H7 (cell line): Measurements from ENCODE around the gene OAS2. TPM values are rescaled to one million over a fixed set of nuclear protein-coding genes. Genes with fewer than 3 reads are reported as not detected.

Source experiments
- DNase-seq: peaks from one replicate; pipeline ENCODE4 v3.0.0; 2012
- H3K27me3 ChIP-seq: 2 replicates; pipeline ENCODE4 v1.6.0; 2011; ENCODE audit warnings: mild to moderate bottlenecking, low read length; ENCODE audit not compliant: control insufficient read depth, insufficient read depth
- H3K36me3 ChIP-seq: replicated peaks from 2 replicates; pipeline ENCODE4 v1.5.1; 2011; ENCODE audit warnings: low read length; ENCODE audit not compliant: control insufficient read depth, insufficient read depth
- H3K4me3 ChIP-seq: 2 replicates; pipeline ENCODE4 v1.5.1; 2011; ENCODE audit warnings: low read depth, mild to moderate bottlenecking, control low read depth, low read length, moderate library complexity; ENCODE audit not compliant: insufficient read depth
- total RNA-seq: library from RNA; depleted of rRNA; stranded (reverse); fragments of >200 nt; shearing (Covaris generic); gene quantifications from 2 replicates; pipeline ENCODE4 v1.2.3, GENCODE V29; 2014; rRNA removed

OAS2 gene
- not detected in 2 replicates for total RNA-seq

- H3K36me3 ChIP-seq: no peaks in the 10 kb centered on the region
- DNase-seq: no peak
- no peak within 1 kb of the TSS for H3K4me3 ChIP-seq
- H3K27me3 ChIP-seq: no peaks in the 10 kb centered on the region
These were observed at the start of gene OAS2 for GRCh38 chr12:112978163-112979040. OAS2 (plus strand) TSS chr12:112978519; CDS start chr12:112978609, 90 bp downstream.

GRCh38 chr12:112928978-112929377 is 49.3 kb upstream of the OAS2 start:
- H3K27me3 ChIP-seq: no peaks in the 10 kb centered on the region
- no peak overlapping the region for H3K4me3 ChIP-seq
- peak; percentile 48 for DNase-seq
- no peaks in the 10 kb centered on the region for H3K36me3 ChIP-seq

GRCh38 chr12:112929715-112930114 is 48.6 kb upstream of the OAS2 start:
- no peak for DNase-seq
- H3K36me3 ChIP-seq: no peaks in the 10 kb centered on the region
- H3K27me3 ChIP-seq: no peaks in the 10 kb centered on the region
- no peak overlapping the region for H3K4me3 ChIP-seq

GRCh38 chr12:112930350-112930749 is 48.0 kb upstream of the OAS2 start:
- no peak for DNase-seq
- H3K27me3 ChIP-seq: no peaks in the 10 kb centered on the region
- no peak overlapping the region for H3K4me3 ChIP-seq
- H3K36me3 ChIP-seq: no peaks in the 10 kb centered on the region

- peak; percentile 68 for DNase-seq
- Histone ChIP-seq H3K36me3 (no peaks in the 10 kb centered on the region), H3K27me3 (no peaks in the 10 kb centered on the region), H3K4me3 (no peak overlapping the region)
These were observed 45.7 kb upstream of the OAS2 start for GRCh38 chr12:112932485-112933128.

GRCh38 chr12:112933129-112933505 is 45.2 kb upstream of the OAS2 start:
- no peak overlapping the region for H3K4me3 ChIP-seq
- no peak for DNase-seq
- no peaks in the 10 kb centered on the region for H3K36me3 ChIP-seq
- peaks cover 3% of the 10 kb centered on the region; the same call in 1 of the 2 replicates for H3K27me3 ChIP-seq

- Histone ChIP-seq H3K4me3 (no peak overlapping the region), H3K27me3 (peaks cover 15% of the 10 kb centered on the region), H3K36me3 (no peaks in the 10 kb centered on the region)
- DNase-seq: no peak
These were observed 42.1 kb upstream of the OAS2 start for GRCh38 chr12:112936264-112936663.

- H3K4me3 ChIP-seq: no peak overlapping the region
These were observed 41.4 kb upstream of the OAS2 start for GRCh38 chr12:112936927-112937326.

GRCh38 chr12:112937741-112938719 is 40.3 kb upstream of the OAS2 start, which contains the start of gene OAS3:
OAS3 (plus strand) TSS chr12:112938474; CDS start chr12:112938531, 57 bp downstream.
- peak; percentile 65 for DNase-seq
- peaks cover 15% of the 10 kb centered on the region for H3K27me3 ChIP-seq
- H3K36me3 ChIP-seq: no peaks in the 10 kb centered on the region
- H3K4me3 ChIP-seq: peak within 1 kb of the TSS; percentile 46

More at GRCh38 chr12:112936927-112937326, 41.4 kb upstream of the OAS2 start:
- H3K27me3 ChIP-seq: peaks cover 15% of the 10 kb centered on the region
- no peak for DNase-seq
- H3K36me3 ChIP-seq: no peaks in the 10 kb centered on the region

- Histone ChIP-seq H3K4me3 (peak overlapping the region; percentile 46), H3K27me3 (peaks cover 15% of the 10 kb centered on the region)
- DNase-seq: no peak
These were observed 39.6 kb upstream of the OAS2 start for GRCh38 chr12:112938751-112939150.

GRCh38 chr12:112939761-112940381 is 38.4 kb upstream of the OAS2 start:
- no peaks in the 10 kb centered on the region for H3K36me3 ChIP-seq
- no peak overlapping the region for H3K4me3 ChIP-seq
- DNase-seq: no peak
- H3K27me3 ChIP-seq: peaks cover 15% of the 10 kb centered on the region

More at GRCh38 chr12:112938751-112939150, 39.6 kb upstream of the OAS2 start:
- no peaks in the 10 kb centered on the region for H3K36me3 ChIP-seq

GRCh38 chr12:112941528-112942335 is 36.6 kb upstream of the OAS2 start:
- Histone ChIP-seq H3K4me3 (no peak overlapping the region), H3K27me3 (peaks cover 15% of the 10 kb centered on the region), H3K36me3 (no peaks in the 10 kb centered on the region)
- no peak for DNase-seq

- no peaks in the 10 kb centered on the region for H3K36me3 ChIP-seq
- no peak for DNase-seq
These were observed 35.7 kb upstream of the OAS2 start for GRCh38 chr12:112942572-112942971.

More at GRCh38 chr12:112942572-112942971, 35.7 kb upstream of the OAS2 start:
- Histone ChIP-seq H3K4me3 (no peak overlapping the region), H3K27me3 (peaks cover 15% of the 10 kb centered on the region)
